ENCODE data around the gene BMX. TPM values are rescaled to one million over a fixed set of nuclear protein-coding genes. Genes with fewer than 3 reads are reported as not detected.

Gene BMX
- total RNA-seq = 1.7 TPM

GRCh38 chrX:15500497-15500966 is at the start of gene BMX:
Gene BMX, plus strand, starts transcription at chrX:15500807. Its CDS starts 7,547 bp downstream, at chrX:15508354.

GRCh38 chrX:15493118-15493962 is 7.3 kb upstream of the BMX start, which contains the start of gene PIR:
Gene PIR, minus strand, starts transcription at chrX:15493333. Its CDS starts 2,076 bp downstream, at chrX:15491257.

DNA sequence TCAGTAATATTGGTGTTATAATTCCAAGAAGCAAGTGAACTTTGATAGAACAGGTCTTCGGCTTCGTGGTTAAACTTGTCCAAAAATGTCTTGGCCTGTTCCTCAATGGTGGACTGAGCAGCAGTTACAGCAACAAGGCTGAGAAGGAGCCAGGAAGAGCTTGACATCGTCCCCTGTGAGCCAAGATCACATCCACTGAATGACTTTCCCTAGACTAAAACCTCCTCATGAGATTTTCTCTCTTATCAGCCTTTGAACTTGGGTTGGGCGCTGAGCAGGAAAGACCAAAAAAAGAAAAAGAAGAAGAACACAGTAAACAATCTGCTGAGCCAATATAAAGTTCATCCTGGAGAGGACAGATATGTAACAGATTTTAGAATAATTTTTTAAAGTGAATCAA is 100.1 kb downstream of the BMX start, which contains the start of gene ACE2:
Gene ACE2 (minus strand): TSS at position 216 of the 400 bp plus-strand sequence. CDS start 49 bp downstream, at position 167.

Other genes starting within 250 kb of the BMX start
- 5.3 TPM for gene ASB9, start 230.7 kb upstream of the BMX start, total RNA-seq
- gene ASB11, start 185.2 kb upstream of the BMX start, total RNA-seq = 2.0 TPM
- gene PIGA, start 165.3 kb upstream of the BMX start, total RNA-seq = 20.7 TPM
- 0.38 TPM for gene VEGFD, start 116.4 kb upstream of the BMX start, total RNA-seq
- 4.3 TPM for gene PIR, start 7.5 kb upstream of the BMX start, total RNA-seq
- 1.7 TPM for gene ACE2, start 100.2 kb downstream of the BMX start, total RNA-seq
- 2.4 TPM for gene CLTRN, start 164.0 kb downstream of the BMX start, total RNA-seq
- 24.4 TPM for gene CA5B, start 237.5 kb downstream of the BMX start, total RNA-seq